Progenitor cell of endocrine pancreas (in vitro differentiated cells): Measurements from ENCODE around the gene GRIK1. TPM values are rescaled to one million over a fixed set of nuclear protein-coding genes. Genes with fewer than 3 reads are reported as not detected.

ENCODE experiments used
- DNase-seq: peaks from one replicate; pipeline ENCODE4 v3.0.0; 2021; ENCODE audit warnings: low spot score; ENCODE audit not compliant: unreplicated experiment
- H3K27ac Mint-ChIP-seq: 2 replicates; pipeline ENCODE4 v1.8.0; 2021; ENCODE audit warnings: mild to moderate bottlenecking, moderate library complexity, mixed read lengths
- H3K27me3 Mint-ChIP-seq: 2 replicates; pipeline ENCODE4 v1.8.0; 2021; ENCODE audit warnings: mixed read lengths
- H3K36me3 Mint-ChIP-seq: 2 replicates; pipeline ENCODE4 v1.8.0; 2022; ENCODE audit warnings: mixed read lengths; ENCODE audit not compliant: insufficient read depth
- H3K4me1 Mint-ChIP-seq: 2 replicates; pipeline ENCODE4 v1.8.0; 2021; ENCODE audit warnings: low read depth, mixed read lengths
- H3K4me3 Mint-ChIP-seq: 2 replicates; pipeline ENCODE4 v1.8.0; 2021; ENCODE audit warnings: low read depth, mild to moderate bottlenecking, moderate library complexity, mixed read lengths
- H3K9me3 Mint-ChIP-seq: 2 replicates; pipeline ENCODE4 v1.8.0; 2021; ENCODE audit warnings: low read depth, mixed read lengths
- total RNA-seq: library from RNA; stranded (reverse); gene quantifications from 2 replicates; pipeline ENCODE4 v1.2.1, GENCODE V29; 2021
- TF ChIP-seq, protein P1 (sequence below): fragments of 200-600 bp; sonication (generic); IDR thresholded peaks from one replicate; pipeline ENCODE4 v1.5.0; 2021; ENCODE audit warnings: antibody characterized with exemption, mild to moderate bottlenecking; ENCODE audit not compliant: unreplicated experiment

GRIK1 gene
- total RNA-seq, 1 donor from 2014 or later, result 0.26 TPM

DNA sequence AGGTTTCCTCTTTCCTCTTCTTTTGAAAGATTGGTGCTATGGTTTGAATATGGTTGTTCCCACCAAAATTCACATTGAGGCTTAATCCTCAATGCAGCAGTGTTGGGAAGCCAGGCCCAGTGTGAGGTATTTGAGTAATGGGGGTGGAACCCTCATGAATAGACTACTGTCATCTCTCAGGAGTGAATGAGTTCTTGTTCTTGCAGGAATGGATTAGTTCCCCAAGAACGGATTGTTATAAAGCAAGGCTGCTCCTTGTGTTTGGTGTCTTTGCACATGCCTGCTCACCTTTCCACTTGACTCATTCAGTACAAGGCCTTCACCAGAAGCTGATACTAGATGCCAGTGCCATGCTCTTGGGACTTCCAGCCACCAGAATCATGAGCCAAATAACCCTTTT lies 417.9 kb downstream of the GRIK1 start:
- H3K9me3 Mint-ChIP-seq, result peaks cover 23% of the 10 kb centered on the region
- H3K4me3 Mint-ChIP-seq, result no peak overlapping the region

DNA sequence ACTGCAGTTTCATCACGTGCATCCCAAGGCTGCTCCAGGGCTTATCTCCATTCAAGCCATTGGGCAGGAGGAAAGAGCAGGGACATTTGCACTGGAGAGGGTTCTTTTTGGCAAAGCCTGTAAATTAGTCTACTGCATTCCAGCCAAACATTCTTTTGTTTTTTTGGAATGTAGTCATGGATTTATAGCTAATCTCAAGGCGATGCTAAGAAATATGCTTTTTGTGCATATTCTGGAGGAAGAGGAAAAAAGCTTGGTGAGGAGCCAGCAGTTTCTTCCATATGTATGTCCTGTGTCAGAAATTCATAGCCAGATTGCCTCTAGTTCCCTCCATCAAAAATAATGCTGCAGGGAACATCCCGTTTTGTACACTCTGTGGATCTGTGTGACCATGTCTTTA lies 419.6 kb downstream of the GRIK1 start:
- Mint-ChIP-seq H3K4me3 (no peak overlapping the region), H3K36me3 (peaks cover 5% of the 10 kb centered on the region), H3K9me3 (peaks cover 19% of the 10 kb centered on the region), H3K27me3 (no peaks in the 10 kb centered on the region), H3K4me1 (no peaks in the 10 kb centered on the region), H3K27ac (no peak overlapping the region)
- TF ChIP-seq, protein P1, sequence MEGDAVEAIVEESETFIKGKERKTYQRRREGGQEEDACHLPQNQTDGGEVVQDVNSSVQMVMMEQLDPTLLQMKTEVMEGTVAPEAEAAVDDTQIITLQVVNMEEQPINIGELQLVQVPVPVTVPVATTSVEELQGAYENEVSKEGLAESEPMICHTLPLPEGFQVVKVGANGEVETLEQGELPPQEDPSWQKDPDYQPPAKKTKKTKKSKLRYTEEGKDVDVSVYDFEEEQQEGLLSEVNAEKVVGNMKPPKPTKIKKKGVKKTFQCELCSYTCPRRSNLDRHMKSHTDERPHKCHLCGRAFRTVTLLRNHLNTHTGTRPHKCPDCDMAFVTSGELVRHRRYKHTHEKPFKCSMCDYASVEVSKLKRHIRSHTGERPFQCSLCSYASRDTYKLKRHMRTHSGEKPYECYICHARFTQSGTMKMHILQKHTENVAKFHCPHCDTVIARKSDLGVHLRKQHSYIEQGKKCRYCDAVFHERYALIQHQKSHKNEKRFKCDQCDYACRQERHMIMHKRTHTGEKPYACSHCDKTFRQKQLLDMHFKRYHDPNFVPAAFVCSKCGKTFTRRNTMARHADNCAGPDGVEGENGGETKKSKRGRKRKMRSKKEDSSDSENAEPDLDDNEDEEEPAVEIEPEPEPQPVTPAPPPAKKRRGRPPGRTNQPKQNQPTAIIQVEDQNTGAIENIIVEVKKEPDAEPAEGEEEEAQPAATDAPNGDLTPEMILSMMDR, result no peak
- no peak for DNase-seq

More for the DNA sequence above, 417.9 kb downstream of the GRIK1 start:
- H3K36me3 Mint-ChIP-seq, result peaks cover 6% of the 10 kb centered on the region
- H3K4me1 Mint-ChIP-seq, result no peaks in the 10 kb centered on the region
- no peak for DNase-seq
- no peak overlapping the region for H3K27ac Mint-ChIP-seq
- no peaks in the 10 kb centered on the region for H3K27me3 Mint-ChIP-seq
- TF ChIP-seq, protein P1, result no peak

GRCh38 chr21:29514652-29515247 lies 425.0 kb downstream of the GRIK1 start:
- TF ChIP-seq, protein P1, result no peak
- no peak for DNase-seq
- peaks cover 11% of the 10 kb centered on the region for H3K36me3 Mint-ChIP-seq
- peaks cover 24% of the 10 kb centered on the region for H3K9me3 Mint-ChIP-seq
- H3K4me3 Mint-ChIP-seq, result no peak overlapping the region
- H3K27ac Mint-ChIP-seq, result no peak overlapping the region
- H3K4me1 Mint-ChIP-seq, result no peaks in the 10 kb centered on the region
- no peaks in the 10 kb centered on the region for H3K27me3 Mint-ChIP-seq

DNA sequence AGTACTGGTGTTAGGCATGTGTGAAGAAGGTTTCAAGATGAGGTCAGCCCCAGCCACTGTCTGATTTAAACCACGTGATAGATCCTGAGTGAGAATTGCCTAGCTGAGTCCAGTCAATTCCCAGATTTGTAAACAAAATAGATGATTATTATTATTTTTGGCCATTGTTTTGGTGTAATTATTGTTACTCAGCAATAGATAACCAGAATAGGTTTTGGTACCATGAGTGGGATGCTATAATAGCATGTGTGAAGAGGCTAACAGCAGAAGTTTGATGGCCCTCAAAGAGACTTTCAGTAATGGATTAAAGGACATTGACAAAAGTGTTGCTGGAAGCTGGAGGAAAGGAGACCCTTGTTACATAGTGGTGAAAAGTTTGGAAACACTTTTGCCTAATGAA lies 426.3 kb downstream of the GRIK1 start:
- peaks cover 11% of the 10 kb centered on the region for H3K36me3 Mint-ChIP-seq
- H3K4me3 Mint-ChIP-seq, result no peak overlapping the region

DNA sequence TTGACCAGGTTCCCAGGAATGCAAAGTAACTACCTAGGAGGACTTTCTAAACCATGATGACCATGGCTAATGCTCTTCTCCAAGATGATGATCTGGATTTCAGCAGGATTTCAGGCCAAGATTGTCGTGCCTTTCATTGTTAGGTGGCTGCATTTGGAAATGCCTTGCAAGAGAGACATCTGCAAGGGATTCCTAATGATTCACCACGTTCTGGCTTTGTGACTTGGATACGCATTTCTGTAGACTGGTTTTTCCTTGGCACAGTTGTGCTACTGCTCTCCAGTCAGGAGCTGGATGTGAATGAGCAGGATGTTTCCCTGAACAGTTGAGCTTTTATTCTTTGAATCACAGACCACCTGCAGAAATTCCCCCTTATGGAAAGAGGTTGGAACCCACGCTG lies 428.7 kb downstream of the GRIK1 start:
- Mint-ChIP-seq H3K36me3 (peaks cover 11% of the 10 kb centered on the region), H3K27me3 (no peaks in the 10 kb centered on the region), H3K4me3 (no peak overlapping the region), H3K4me1 (no peaks in the 10 kb centered on the region), H3K27ac (no peak overlapping the region), H3K9me3 (peaks cover 24% of the 10 kb centered on the region)
- DNase-seq, result no peak
- TF ChIP-seq, protein P1, result no peak

More for the DNA sequence above, 426.3 kb downstream of the GRIK1 start:
- TF ChIP-seq, protein P1, result no peak
- DNase-seq, result no peak
- Mint-ChIP-seq H3K4me1 (no peaks in the 10 kb centered on the region), H3K9me3 (peaks cover 24% of the 10 kb centered on the region), H3K27ac (no peak overlapping the region), H3K27me3 (no peaks in the 10 kb centered on the region)
